Mucosa of descending colon (tissue), 3 donors: ENCODE data around the gene TPRX1. TPM values are rescaled to one million over a fixed set of nuclear protein-coding genes. Genes with fewer than 3 reads are reported as not detected.

Source experiments
- ATAC-seq: fragments of 200-7000 bp; cut with Tn5 transposase; one replicate; pipeline ENCODE4 v1.9.1; 2020; ENCODE audit warnings: mild to moderate bottlenecking, moderate library complexity
- DNase-seq, 3 donors: peaks; one replicate each; pipeline ENCODE4 v3.0.0-alpha.2; 2020
- H3K36me3 ChIP-seq: fragments of 200-600 bp; one replicate; pipeline ENCODE4 v1.8.0; 2021; ENCODE audit warnings: low read depth, mild to moderate bottlenecking
- H3K4me1 ChIP-seq: fragments of 200-600 bp; one replicate; pipeline ENCODE4 v1.8.0; 2021; ENCODE audit warnings: low read depth, mild to moderate bottlenecking
- H3K4me3 ChIP-seq: fragments of 200-600 bp; one replicate; pipeline ENCODE4 v1.8.0; 2021; ENCODE audit warnings: mild to moderate bottlenecking
- H3K9me3 ChIP-seq: fragments of 200-600 bp; one replicate; pipeline ENCODE4 v1.8.0; 2021; ENCODE audit warnings: mild to moderate bottlenecking
- intact Hi-C, 2 donors: fragments of 100-400 bp; cut with DNase I in 1 of 2; cut with micrococcal nuclease in 1 of 2; formaldehyde crosslinking; loops; one replicate each; pipeline versions ENCODE4 v1.11.0 to v1.11.1; 2022; cut with DNase I, micrococcal nuclease
- total RNA-seq, 3 donors: library from RNA; stranded (reverse); fragmentation: NEBNext Ultra II Directional in 2 of 3; extraction: Animal tissue kit (Norgen Biotek cat#: 25700) in 2 of 3; gene quantifications; one replicate each; pipeline versions ENCODE4 v1.2.1 to v1.2.4, GENCODE V29; 2021 to 2023
- TF ChIP-seq, protein P1 (sequence below): fragments of 200-600 bp; IDR thresholded peaks from one replicate; pipeline ENCODE4 v1.8.0; 2022; ENCODE audit warnings: antibody characterized with exemption, mild to moderate bottlenecking
- donor health status: DM: no; HTN: no; CAD: no; lungs with moderate emphysema.
- donor health status: DM: no; HTN: no; CAD: no.
- donor health status: DM: no; HTN: yes; CAD: no.

The TPRX1 gene
- total RNA-seq, 3 donors from 2014 or later, result not detected

GRCh38 chr19:47786566-47786965, 17.8 kb downstream of the TPRX1 start:
- TF ChIP-seq, protein P1, sequence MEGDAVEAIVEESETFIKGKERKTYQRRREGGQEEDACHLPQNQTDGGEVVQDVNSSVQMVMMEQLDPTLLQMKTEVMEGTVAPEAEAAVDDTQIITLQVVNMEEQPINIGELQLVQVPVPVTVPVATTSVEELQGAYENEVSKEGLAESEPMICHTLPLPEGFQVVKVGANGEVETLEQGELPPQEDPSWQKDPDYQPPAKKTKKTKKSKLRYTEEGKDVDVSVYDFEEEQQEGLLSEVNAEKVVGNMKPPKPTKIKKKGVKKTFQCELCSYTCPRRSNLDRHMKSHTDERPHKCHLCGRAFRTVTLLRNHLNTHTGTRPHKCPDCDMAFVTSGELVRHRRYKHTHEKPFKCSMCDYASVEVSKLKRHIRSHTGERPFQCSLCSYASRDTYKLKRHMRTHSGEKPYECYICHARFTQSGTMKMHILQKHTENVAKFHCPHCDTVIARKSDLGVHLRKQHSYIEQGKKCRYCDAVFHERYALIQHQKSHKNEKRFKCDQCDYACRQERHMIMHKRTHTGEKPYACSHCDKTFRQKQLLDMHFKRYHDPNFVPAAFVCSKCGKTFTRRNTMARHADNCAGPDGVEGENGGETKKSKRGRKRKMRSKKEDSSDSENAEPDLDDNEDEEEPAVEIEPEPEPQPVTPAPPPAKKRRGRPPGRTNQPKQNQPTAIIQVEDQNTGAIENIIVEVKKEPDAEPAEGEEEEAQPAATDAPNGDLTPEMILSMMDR, result no peak
- H3K36me3 ChIP-seq, result peaks cover 9% of the 10 kb centered on the region
- intact Hi-C loops, result loop anchor here in 1 of 2 donors (10.0 kb wide), 1 partner anchor 72 kb away; the partner anchor contains the start of gene EHD2

GRCh38 chr19:47781590-47782262, 22.6 kb downstream of the TPRX1 start:
- ATAC-seq (no peak), DNase-seq (peak in 1 of 3 donors; percentile 47)
- intact Hi-C loops, result loop anchor here in 1 of 2 donors (10.0 kb wide), 1 partner anchor 67 kb away; the partner anchor contains the start of gene EHD2
- Histone ChIP-seq H3K9me3 (no peaks in the 10 kb centered on the region), H3K36me3 (peaks cover 9% of the 10 kb centered on the region), H3K4me3 (no peak overlapping the region), H3K4me1 (peaks cover 32% of the 10 kb centered on the region)
- TF ChIP-seq, protein P1, result no peak

More at GRCh38 chr19:47786566-47786965, 17.8 kb downstream of the TPRX1 start:
- Histone ChIP-seq H3K4me1 (no peaks in the 10 kb centered on the region), H3K4me3 (no peak overlapping the region), H3K9me3 (no peaks in the 10 kb centered on the region)
- ATAC-seq (no peak), DNase-seq (no peak)

GRCh38 chr19:47780215-47780551, 24.2 kb downstream of the TPRX1 start:
- intact Hi-C loops, result loop anchor here in 1 of 2 donors (10.0 kb wide), 1 partner anchor 65 kb away; the partner anchor contains the start of gene EHD2
- no peak for ATAC-seq

GRCh38 chr19:47779524-47780214, 24.7 kb downstream of the TPRX1 start:
- peaks cover 32% of the 10 kb centered on the region for H3K4me1 ChIP-seq
- H3K36me3 ChIP-seq, result peaks cover 3% of the 10 kb centered on the region
- ATAC-seq (no peak), DNase-seq (peak in 2 of 3 donors; percentile 63 to 64)
- H3K4me3 ChIP-seq, result peak overlapping the region; percentile 96
- intact Hi-C loops, result loop anchor here in 1 of 2 donors (10.0 kb wide), 1 partner anchor 65 kb away; the partner anchor contains the start of gene EHD2
- no peaks in the 10 kb centered on the region for H3K9me3 ChIP-seq
- TF ChIP-seq, protein P1, result no peak

More at GRCh38 chr19:47780215-47780551, 24.2 kb downstream of the TPRX1 start:
- Histone ChIP-seq H3K9me3 (no peaks in the 10 kb centered on the region), H3K4me3 (no peak overlapping the region), H3K36me3 (peaks cover 6% of the 10 kb centered on the region), H3K4me1 (peaks cover 32% of the 10 kb centered on the region)
- DNase-seq, result no peak
- TF ChIP-seq, protein P1, result no peak

- DNase-seq, result peak in 2 of 3 donors; percentile 66 to 72
- H3K4me3 ChIP-seq, result peak overlapping the region; percentile 96
- peaks cover 32% of the 10 kb centered on the region for H3K4me1 ChIP-seq
- H3K9me3 ChIP-seq, result no peaks in the 10 kb centered on the region
- ATAC-seq, result peak; percentile 5
- intact Hi-C loops, result no loop called here
- H3K36me3 ChIP-seq, result no peaks in the 10 kb centered on the region
- TF ChIP-seq, protein P1, result no peak
Measured at GRCh38 chr19:47778954-47779351, 25.4 kb downstream of the TPRX1 start.
